Measurements from ENCODE around the gene EMD.

EMD gene

DNA sequence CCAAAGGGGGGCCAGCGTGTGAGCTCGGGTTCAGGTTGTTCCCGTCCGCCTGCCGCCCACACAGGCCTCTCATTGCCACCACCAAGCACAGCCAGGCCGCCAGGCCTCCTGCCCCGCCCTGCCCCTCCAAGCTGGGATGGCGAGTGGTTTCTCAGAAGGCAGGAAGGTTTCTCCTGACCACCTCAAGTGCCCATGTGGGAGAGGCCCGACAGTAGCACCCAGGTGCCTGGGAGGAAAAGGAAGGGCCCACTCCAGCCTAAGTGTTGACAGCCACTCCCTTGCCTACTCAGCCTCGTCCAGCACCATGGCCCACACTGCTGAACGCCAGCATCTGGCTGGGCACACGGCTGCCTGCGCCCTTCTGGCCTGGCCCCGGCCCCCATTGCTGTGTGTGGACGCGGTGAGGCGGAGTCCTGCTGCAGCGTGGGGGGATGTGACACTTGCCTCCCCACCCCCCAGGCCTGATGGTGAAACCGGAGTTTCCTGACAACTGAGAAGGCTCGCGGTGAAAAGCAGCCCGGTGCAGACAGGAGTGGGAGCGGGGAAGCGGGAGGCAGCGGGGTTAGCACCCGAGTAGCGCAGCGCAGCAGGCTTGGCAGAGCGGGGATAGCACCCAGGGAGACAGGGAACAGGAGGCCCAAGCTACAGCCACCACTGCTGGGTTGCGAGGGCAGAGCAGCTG, 23.9 kb upstream of the EMD start:
- DNase-seq (ENCODE audit: low read depth): no peak

DNA sequence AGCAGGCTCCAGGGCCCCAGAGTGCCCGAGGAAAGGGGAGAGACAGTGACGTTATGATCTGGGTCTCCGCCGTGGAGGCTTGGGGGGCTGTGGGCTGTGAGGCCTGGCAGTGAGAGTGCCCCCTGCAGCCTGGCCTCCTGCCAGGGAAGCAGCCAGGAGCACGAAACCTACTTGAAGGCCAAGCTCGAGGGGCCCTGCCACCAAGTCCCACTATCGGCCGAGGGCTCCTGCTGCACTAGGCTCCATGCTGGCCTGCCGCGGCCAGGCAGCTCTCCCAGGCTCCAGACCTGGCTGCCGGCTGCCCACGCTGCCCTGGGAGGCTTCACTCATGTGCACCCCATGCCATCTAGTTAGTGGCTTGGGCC, 23.3 kb upstream of the EMD start:
- DNase-seq (ENCODE audit: low read depth): no peak

DNA sequence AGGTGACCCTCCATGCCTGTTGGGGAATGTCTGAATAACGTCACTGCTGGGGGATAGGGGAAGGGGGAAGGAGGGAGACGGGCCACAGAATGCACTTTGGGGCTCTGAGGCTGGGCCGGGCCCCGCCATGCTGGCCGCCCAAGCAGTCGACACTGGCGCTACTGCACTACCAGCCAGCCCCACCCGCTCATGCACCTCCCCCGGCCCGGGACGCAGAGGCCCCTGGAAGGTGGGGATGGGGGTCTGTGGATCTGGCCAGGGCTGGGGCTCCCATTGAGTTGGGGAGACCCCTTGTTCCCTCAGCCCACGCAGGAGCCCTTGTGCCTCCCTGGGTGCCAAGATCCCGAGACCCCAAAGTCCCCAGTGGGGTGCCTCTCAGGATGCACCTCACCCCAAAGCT, 22.5 kb upstream of the EMD start:
- DNase-seq (ENCODE audit: low read depth): no peak

DNA sequence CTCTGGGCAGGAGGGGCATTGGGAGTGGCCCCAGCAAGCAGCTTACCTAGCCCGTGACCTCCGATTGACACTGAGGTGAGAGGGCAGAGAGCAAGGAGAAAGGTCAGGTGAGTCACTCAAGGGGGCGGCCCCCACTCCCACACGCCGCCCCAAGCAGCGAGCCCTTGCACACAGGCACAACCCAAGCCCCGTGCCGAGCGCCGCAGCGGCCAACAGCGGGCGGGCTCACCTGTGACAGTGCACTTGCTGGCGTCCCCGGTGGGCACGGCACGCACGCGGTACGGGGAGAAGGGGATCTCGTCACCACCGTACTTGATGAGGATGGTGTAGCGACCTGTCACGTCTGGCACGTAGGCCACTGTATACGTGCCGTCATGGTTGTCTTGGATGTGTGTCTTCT, 21.9 kb upstream of the EMD start:
- no peak for DNase-seq (ENCODE audit: low read depth)

DNA sequence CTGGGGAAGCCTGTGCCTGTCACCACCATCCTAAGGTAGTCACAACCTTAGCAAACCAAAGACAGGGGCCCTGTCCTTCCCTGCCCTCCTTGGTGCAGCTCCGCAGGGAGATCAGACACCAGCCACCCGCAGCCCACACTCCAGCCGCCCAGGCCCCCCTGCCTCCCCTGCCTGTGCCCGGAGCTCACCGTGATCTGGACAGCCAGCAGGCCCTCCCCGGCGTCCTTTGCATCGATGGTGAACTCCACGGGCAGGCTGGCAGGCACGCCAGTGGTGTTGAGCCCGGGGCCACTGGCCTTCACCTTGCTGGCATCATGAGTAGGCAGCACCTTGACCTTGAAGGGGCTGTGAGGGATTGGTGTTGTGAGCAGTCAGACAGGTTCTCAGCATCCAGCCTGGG, 21.1 kb upstream of the EMD start:
- DNase-seq (ENCODE audit: low read depth): no peak

DNA sequence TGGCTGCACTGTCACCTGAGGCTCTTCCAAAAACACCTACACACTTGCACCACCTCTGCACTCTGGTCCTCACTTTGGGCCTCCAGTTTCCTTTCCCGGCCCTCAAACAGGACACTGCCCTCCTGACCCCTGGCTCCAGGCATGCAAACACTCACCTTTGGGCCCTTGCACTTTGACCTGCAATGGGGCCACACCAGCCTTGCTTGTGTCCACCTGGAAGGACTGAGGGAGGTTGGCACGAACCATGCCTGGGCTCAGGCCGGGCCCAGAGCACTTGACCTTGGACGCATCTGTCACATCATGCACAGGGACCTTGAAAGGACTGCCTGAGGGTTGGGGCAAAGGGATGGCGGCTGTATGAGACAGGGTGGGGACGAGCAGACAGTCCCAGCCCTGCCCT, 20.3 kb upstream of the EMD start:
- no peak for DNase-seq (ENCODE audit: low read depth)

DNA sequence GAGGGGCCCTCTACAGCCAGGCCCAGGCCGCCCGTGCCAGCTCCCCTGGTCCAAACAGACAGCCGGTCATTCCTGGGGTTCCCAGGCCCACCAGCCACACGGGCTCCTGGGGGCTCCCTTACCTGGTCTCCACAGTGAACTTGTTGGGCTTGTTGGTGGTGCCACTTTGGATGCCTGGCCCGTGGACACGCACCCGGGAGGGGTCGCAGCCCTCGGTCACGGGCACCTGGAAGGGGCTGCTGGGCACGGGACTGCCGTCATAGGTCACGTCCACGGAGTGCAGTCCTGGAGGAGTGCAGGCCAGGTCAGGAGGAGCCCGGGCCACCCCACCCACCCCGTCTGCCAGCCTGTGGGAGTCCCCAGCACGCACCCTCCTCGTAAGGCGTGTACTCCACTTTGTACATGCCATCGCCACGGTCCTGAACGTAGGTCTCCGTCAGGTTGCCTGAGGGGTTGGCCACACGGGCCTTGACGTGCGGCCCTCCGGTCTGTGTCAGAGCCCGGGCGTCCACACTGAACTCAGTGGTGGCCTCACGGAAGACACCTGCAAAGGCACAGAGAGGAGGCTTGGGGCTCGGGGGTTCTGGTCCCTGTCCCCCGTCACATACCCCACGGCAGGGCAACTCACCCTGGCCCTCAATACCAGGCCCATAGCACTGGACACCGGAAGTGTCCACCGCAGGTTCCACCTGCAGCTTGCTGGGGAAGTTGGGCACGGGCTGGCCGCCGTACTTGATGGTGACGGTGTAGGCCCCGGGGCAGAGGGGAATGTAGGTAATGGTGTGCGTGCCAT, 19.5 kb upstream of the EMD start:
- no peak for DNase-seq (ENCODE audit: low read depth)

DNA sequence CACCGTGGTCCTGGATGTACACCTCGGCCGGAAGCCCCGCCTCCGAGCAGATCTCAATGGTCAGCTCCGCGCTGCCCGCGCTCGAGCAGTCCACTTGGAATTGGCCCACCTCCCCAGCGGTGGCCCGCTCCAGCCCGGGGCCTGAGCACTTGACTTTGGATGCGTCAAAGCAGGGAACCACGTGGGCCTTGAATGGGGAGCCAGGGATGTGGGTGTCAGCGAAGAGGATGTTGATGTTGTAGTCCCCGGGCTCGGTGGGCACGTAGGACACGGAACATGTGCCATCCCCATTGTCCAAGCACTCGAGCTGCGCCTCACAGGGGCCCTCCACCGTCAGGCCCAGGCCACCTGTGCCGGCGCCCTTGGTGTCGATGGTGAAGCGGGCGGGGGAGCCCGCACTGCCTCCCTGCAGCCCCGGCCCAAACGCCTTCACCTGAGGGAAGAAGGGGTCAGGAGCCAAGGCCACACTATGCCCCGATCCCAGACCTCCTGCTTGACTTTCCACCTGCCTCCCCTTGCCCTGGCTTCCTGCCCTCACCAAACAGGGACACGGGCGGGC, 18.9 kb upstream of the EMD start:
- DNase-seq (ENCODE audit: low read depth): no peak

DNA sequence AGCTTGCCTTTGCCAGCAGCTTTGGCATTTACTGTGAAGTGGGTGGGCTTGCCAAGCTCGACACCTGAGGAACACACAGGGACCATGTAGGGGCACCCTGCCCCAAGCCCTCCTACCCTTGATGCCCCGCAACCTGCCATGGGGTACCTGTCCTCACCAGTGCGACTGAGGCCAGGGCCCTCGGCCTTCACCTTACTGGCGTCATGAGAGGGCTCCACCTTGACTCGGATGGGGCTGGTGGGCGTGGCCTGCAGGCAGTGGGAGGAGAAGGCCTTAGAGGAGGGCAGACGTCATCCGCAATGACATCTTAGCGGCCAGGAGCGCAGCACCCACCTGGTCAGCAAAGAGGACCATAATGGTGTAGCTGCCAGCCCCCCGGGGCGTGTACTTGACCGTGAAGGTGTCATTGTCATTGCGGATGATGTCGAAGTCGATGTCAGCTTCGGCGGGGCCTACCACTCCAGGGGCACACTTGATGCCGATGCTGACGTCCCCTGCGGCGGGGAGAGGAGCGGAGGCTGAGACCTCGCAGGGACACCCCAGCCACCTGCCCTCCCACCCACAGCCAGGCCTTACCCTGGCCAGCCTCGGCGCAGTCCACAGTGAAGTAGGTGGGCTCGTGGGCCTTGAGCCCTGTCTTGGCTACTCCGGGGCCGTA, 16.9 kb upstream of the EMD start:
- DNase-seq (ENCODE audit: low read depth): no peak

DNA sequence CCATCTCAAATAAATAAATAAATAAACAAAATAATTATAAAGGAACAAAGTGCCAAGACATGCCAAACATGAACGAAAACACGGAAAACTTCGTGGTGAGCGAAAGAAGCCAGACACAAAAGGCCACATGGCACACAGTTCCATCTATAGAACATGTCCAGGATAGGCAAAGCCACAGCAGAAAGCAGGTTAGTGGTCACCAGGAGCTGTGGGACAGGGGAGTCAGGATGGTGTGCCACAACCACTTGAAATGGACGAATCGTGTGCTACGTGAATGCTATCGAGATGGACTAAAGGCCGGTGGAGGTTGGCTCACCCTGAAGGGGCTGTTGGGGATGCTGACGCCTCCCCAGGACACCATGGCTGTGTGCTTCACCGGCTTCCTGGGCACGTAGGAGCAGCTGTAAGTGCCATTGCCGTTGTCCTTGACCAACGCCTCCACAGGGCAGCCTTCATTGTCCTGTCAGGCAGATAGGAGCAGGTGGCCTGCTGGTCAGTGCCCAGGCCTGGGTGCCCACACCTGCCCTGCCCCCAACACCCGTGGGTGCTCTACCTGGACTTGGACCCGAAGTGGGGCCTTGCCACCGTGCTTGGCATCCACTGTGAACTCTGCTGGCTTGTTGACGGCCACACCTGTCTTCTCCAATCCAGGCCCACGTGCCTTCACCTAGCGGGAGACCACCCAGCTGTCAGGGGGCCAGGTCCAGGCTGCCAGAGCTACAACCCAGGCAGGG, 15.2 kb upstream of the EMD start:
- no peak for DNase-seq (ENCODE audit: low read depth)

DNA sequence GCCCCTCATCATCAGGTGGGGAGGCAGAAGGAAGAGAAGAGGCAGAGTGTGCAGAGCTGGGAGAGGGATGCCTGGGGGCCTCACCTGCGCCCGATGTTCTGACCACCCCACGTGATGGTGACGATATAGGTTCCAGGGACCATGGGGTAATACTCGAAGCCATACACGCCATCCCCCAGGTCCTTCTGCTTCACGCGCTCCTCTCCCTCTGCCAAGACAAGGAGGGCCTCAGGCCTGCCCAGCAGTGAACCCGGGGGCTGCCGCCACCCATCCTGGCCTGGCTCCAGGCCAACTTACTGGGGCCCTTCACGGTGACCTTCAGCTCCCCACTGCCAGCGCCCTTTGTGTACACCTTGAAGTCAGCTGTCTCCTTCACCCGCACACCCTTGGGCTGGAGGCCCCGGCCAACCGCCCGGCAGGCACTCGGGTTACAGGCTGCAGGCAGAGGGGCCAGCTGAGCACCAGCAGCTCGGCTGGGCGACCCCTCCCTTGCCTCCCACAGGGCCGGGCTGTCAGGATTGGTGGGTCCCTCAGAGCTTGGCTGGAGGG, 14.0 kb upstream of the EMD start:
- no peak for DNase-seq (ENCODE audit: low read depth)

DNA sequence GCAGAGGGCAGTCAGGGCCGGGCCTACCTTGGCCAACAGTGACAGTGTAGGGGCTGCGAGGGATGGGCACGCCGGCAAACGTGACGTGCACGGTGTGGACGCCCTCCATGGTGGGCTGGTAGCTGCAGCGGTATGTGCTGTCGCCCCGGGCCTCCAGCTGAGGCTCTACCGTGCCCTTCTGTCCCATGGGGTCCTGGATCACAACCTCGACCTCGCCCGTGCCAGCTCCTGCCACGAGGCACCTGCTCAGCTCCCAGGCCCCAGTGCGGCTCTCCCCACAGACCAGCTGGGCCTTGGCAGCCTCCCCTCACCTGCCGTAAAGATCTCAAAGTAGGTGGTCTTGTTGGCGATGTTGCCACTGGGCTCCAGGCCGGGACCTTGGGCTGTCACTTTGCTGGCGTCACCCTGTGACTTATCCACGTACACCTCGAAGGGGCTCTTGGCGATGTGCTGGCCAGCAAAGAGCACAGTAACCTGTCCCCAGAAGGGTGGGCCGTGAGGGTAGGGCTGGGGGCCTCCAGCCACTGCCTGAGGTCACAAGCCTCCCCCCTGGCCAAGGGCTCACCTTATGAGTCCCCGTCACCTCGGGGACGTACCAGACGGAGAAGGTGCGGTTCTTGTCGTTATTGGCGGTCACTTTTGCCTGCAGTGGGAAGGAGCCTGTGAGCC, 13.0 kb upstream of the EMD start:
- DNase-seq (ENCODE audit: low read depth): no peak

DNA sequence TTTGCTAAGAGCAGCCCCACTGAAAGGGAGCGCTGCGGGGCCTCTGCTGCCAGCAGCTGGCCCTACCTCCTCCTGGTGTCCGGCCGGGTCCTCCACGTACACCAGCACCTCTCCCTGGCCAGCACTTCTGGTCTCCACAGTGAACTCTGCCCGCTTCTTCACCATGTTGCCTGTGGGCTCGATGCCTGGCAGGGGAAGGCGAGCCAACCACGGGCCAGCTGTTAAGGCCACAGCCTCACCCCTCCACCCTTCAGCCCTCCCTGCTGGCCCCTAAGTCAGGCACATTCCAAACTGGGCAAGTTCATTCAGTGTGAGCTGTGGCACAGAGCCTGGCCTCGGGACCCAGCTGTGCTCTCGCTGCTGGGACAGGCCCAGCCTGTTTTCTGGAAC, 12.4 kb upstream of the EMD start:
- no peak for DNase-seq (ENCODE audit: low read depth)

DNA sequence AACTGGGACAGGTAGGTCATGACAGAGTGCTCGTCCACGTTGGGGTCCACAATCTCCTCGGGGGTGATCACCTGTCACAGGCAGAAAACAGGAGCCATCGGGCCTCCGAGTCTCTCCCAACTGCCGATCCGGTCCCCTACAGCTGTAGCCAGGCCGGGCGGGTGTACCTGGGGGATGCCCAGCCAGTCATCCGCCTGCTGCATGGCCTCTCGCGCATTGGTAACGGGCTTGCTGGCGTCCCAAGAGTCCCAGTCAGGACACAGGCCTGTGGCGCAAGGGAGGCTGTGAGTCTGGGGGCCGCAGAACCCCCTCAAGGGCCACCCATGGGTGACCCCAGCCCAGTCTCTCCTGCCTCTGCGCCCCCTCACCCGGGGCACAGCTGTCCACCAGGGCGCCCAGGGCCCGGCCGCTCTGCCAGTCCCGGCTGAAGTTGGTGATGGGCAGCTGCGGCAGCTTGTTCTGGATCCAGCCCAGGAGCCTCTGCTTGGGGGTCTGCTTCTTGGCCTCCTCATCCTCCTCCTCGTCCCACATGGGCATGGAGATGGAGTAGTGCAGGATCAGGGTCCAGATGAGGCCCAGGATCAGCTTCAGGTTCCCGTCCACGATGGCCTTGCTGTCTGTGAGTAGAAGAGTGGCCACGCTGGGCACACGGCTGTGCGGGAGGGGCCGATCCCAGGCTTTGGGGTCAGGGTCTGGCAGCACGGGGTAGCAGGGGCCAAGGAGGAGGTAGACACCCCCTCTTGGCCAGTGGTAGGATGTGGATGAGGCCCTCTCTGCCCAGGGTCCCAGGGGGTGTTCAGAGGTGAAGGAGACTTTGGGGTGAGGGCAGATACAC, 11.4 kb upstream of the EMD start:
- no peak for DNase-seq (ENCODE audit: low read depth)

DNA sequence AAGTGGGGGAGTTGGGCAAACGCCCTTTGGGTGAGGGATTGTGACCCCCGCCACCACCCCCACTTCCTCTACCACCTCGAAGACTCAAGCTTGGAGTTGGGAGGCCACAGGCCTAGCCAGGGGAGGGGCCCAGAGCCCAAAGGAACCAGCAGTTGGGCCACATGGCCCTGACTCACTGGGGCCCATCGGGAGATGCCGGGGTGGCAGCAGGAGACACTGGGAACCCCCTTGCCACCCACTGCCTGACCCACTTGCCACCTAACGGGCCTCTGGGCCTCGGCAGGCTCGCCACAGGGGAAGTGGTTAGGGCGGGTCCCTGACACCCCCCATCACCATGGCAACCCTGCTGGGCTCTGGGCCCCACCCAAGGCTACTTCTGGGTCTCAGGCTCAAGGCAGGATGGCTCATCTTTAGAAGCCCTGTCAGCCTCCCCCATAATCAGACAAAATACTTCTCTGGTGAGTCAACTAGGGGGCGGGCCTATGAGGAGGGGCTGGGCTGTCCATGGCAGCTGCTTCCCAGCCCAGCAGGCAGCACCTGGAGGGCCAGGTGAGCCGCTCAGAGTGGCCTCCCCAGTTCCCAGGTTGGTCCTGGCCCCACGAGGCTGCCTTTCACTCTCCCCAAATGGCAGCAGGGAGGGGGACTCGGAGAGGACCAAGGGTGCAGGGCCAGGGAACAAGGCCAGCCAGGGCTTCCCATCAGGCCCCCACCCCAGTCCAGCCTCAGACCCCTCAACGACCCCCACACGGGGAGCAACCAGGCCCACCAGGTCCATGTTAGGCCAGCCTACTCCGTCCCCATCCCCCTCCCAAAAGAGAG, 10.3 kb upstream of the EMD start:
- peak; percentile 76 for DNase-seq (ENCODE audit: low read depth)

DNA sequence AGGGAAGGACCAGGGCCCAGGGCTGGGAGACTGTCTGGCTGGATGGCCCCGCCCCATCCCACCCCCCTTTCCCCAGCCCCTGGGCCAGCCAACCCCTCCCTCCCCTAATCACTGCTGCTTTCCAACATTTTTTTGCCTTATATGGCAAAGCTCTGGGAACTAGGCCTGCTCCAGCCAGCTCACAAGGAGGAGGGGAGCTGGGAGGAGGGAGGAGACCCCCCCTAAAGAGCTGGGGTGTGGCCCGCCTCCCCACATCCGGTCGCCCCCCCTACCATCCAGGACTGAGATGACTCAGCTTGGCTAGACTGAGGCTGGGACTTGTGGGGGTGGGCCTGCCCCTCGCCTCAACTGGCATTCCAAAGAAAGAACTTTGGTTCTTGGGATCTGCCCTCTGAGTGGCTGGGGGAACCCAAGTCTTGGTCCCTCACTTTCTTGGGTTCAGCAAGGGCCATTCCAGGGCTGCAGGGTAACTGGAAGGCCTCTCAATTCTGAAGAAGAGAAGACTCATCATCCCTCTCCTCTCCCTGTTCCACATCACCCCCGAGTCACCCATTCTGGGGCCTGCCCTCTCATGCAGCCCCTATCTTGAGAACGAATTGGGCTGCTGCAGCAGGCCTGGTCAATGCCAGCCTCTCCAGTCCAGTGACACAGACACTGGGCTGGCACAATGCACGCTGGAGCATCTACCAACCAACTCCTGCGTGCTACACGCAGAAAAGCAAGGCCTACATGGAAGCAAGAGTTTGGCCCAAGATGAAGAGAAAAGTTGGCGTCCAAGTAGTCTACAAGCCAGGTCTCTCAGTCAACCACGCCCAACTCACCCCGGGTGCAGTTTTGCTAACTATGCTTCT, 9.4 kb upstream of the EMD start:
- peak; percentile 62 for DNase-seq (ENCODE audit: low read depth)

DNA sequence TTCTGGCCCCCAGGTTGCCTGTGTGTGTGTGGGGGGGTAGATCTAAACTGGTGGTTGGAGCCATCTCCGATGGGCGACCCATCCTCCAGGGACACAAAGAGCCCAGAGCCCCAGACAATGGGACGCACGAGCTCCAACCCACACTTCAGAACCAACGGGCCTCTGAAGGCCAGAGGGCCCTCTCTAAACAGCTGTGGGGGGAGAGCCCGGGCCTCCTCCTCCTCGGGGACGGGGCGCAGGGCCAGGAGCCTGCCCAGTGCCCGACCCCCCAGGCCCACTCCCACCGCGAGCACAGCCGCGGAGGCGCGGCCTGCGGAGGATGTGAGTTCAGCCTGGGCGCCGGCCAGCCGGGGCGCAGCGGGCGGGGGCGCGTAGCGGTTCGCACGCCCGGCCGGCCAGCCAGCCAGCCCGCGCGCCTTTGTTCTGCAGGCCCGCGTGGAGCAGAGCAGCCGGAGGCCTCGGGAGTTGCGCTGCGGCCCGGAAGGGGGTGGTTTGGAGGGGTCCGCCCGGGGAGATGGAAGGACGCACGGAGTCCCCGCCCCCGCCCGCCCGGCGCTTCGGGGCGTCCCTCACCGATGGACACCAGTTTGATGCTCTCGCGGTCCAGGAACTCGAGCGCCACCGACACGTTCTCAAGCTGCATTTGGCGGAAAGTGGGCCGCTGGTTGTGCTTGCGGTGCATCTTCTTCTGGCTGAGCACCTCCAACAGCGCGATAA, 8.6 kb upstream of the EMD start:
- no peak for DNase-seq (ENCODE audit: low read depth)

All from T follicular helper cell (primary cell).